Esophagus muscularis mucosa (tissue), 4 donors: ENCODE data around the gene COL11A2.

Experiments used
- EP300 ChIP-seq: sonication (generic); formaldehyde crosslinking; IDR thresholded peaks from one replicate; pipeline ENCODE4 v1.6.1; 2017; ENCODE audit warnings: antibody characterized with exemption
- POLR2A ChIP-seq: fragments of 450-650 bp; IDR thresholded peaks from one replicate; pipeline ENCODE4 v1.6.1; 2017; ENCODE audit warnings: antibody characterized with exemption, moderate library complexity, mild to moderate bottlenecking, low read depth
- POLR2AphosphoS5 ChIP-seq, 2 donors: sonication (generic); formaldehyde crosslinking; IDR thresholded peaks; one replicate each; pipeline ENCODE4 v1.6.1; 2017; ENCODE audit warnings: antibody characterized with exemption in 2 of 2
- TF ChIP-seq, protein P1 (sequence below), 3 experiments: fragments of 200-600 bp in 2 of 3; fragments of 450-650 bp in 1 of 3; sonication (generic) in 2 of 3; IDR thresholded peaks; one replicate each; pipeline ENCODE4 v1.5.1; 2017 to 2019; ENCODE audit warnings: antibody characterized with exemption in 3 of 3, mild to moderate bottlenecking in 2 of 3, moderate library complexity in 1 of 3

DNA sequence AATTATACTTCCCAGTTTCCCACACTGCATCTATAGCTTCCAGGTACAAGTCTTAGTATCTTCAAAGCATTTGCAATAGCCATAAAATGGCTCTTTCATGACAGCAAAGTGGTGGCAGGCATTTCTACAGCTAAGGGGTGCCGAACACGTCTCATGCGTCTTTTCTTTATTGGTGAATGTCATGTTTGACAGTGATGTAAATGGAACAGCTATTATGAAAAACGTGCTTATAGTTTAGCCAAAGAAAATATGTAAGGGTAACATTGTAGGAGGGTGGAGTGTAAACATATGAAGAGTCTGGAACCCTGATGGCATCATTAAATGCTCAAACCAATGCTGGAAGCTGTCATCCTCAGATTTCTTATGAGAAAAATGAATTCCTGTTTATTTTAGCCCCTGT, 37.9 kb downstream of the COL11A2 start:
- TF ChIP-seq POLR2A: no peak
- TF ChIP-seq, protein P1, sequence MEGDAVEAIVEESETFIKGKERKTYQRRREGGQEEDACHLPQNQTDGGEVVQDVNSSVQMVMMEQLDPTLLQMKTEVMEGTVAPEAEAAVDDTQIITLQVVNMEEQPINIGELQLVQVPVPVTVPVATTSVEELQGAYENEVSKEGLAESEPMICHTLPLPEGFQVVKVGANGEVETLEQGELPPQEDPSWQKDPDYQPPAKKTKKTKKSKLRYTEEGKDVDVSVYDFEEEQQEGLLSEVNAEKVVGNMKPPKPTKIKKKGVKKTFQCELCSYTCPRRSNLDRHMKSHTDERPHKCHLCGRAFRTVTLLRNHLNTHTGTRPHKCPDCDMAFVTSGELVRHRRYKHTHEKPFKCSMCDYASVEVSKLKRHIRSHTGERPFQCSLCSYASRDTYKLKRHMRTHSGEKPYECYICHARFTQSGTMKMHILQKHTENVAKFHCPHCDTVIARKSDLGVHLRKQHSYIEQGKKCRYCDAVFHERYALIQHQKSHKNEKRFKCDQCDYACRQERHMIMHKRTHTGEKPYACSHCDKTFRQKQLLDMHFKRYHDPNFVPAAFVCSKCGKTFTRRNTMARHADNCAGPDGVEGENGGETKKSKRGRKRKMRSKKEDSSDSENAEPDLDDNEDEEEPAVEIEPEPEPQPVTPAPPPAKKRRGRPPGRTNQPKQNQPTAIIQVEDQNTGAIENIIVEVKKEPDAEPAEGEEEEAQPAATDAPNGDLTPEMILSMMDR (IDR thresholded peaks at IDR 0.05): no peak
- TF ChIP-seq EP300: no peak
- no peak for TF ChIP-seq POLR2AphosphoS5 (IDR thresholded peaks at IDR 0.05)
